ENCODE results near the gene MS4A4E. TPM values are rescaled to one million over a fixed set of nuclear protein-coding genes. Genes with fewer than 3 reads are reported as not detected.
"Not testable (repeated sequence)": the region's sequence is repeated elsewhere in the genome, so short reads cannot be mapped to it uniquely, and the experiment has no call there.

MS4A4E gene
- total RNA-seq, 1 donor from 2014 or later = 2.7 TPM

GRCh38 chr11:60159868-60160267 is 83.1 kb downstream of the MS4A4E start:
- Histone ChIP-seq H3K4me3 (no peak overlapping the region), H3K4me1 (no peaks in the 10 kb centered on the region), H3K27ac (no peak overlapping the region), H3K36me3 (no peaks in the 10 kb centered on the region), H3K27me3 (ENCODE audit: low read depth) (no peaks in the 10 kb centered on the region), H3K9me3 (no peaks in the 10 kb centered on the region)
- TF ChIP-seq, protein P1, sequence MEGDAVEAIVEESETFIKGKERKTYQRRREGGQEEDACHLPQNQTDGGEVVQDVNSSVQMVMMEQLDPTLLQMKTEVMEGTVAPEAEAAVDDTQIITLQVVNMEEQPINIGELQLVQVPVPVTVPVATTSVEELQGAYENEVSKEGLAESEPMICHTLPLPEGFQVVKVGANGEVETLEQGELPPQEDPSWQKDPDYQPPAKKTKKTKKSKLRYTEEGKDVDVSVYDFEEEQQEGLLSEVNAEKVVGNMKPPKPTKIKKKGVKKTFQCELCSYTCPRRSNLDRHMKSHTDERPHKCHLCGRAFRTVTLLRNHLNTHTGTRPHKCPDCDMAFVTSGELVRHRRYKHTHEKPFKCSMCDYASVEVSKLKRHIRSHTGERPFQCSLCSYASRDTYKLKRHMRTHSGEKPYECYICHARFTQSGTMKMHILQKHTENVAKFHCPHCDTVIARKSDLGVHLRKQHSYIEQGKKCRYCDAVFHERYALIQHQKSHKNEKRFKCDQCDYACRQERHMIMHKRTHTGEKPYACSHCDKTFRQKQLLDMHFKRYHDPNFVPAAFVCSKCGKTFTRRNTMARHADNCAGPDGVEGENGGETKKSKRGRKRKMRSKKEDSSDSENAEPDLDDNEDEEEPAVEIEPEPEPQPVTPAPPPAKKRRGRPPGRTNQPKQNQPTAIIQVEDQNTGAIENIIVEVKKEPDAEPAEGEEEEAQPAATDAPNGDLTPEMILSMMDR (IDR thresholded peaks at IDR 0.05) = no peak
- DNase-seq (no peak), ATAC-seq (no peak)
- intact Hi-C loops (cut with DNase I) = no loop called here

DNA sequence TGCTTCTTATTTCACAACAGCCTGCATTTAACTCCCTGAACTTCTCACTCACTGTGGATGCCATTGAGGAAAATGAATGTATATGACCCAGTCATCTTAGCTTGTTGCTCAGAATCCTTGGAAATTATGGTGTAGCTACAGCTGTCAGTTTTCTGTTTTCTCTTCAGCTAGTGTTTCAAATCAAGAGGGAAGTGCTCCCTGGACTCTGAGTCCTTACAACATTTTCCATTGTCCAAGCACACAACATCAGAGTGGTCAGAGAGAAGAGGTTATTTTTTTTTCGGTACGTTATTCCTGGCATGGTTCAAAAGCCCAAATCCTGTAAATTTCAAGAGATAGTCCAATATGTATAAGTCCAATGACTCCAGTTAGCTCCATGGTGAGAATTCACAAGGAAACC is 83.7 kb downstream of the MS4A4E start:
- no peaks in the 10 kb centered on the region for H3K27me3 ChIP-seq (ENCODE audit: low read depth)
- no peak for ATAC-seq
- TF ChIP-seq, protein P1 (IDR thresholded peaks at IDR 0.05) = no peak

DNA sequence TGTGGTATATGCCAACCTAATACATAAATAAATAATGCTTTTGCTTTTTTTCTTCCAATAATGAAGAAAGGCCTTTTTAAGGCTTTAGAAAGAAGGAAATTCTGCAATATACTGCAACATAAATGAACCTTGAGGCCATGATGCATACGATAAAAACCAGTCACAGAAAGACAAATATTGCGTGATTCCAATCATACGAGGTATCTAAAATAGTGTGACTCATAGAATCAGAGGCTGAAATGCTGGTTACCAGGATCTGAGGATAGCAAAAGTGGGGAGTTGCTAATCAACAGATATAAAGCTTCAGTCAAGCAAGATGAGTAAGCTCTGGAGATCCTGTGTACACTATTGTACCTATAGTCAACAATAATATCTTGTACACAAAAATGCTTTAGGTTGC is 84.3 kb downstream of the MS4A4E start:
- intact Hi-C loops (cut with DNase I) = no loop called here
- H3K4me3 ChIP-seq = no peak overlapping the region
- H3K4me1 ChIP-seq = no peaks in the 10 kb centered on the region
- DNase-seq (no peak), ATAC-seq (no peak)
- TF ChIP-seq, protein P1 (IDR thresholded peaks at IDR 0.05) = no peak
- no peaks in the 10 kb centered on the region for H3K27me3 ChIP-seq (ENCODE audit: low read depth)
- no peaks in the 10 kb centered on the region for H3K9me3 ChIP-seq
- no peak overlapping the region for H3K27ac ChIP-seq
- H3K36me3 ChIP-seq = no peaks in the 10 kb centered on the region

More for the DNA sequence above, 83.7 kb downstream of the MS4A4E start:
- Histone ChIP-seq H3K36me3 (no peaks in the 10 kb centered on the region), H3K4me1 (no peaks in the 10 kb centered on the region), H3K9me3 (no peaks in the 10 kb centered on the region), H3K4me3 (no peak overlapping the region), H3K27ac (no peak overlapping the region)
- intact Hi-C loops (cut with DNase I) = no loop called here
- no peak for DNase-seq

DNA sequence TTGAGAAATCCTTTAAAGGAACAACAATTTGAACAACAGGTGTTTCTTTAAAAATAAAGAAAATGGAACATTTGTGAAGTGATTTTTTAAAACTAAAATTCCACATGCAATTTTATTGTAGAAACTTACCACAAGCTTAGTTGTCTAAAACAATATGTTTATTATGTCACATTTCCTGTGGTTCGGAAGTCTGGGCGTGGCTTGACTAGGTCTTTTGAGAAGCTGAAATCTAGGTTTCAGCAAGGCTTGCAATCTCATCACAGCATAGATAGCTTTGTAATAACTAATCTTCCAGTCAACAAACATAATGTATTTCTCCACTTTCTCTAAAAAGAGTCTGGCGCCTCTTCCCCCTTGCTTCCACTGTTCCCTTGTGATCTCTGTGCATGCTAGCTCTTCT is 87.0 kb downstream of the MS4A4E start:
- intact Hi-C loops (cut with DNase I) = no loop called here
- no peaks in the 10 kb centered on the region for H3K36me3 ChIP-seq
- no peaks in the 10 kb centered on the region for H3K4me1 ChIP-seq
- DNase-seq (no peak), ATAC-seq (no peak)
- TF ChIP-seq, protein P1 (IDR thresholded peaks at IDR 0.05) = no peak
- H3K9me3 ChIP-seq = no peaks in the 10 kb centered on the region
- H3K27me3 ChIP-seq (ENCODE audit: low read depth) = no peaks in the 10 kb centered on the region
- H3K27ac ChIP-seq = no peak overlapping the region
- H3K4me3 ChIP-seq = no peak overlapping the region

- intact Hi-C loops (cut with DNase I); H3K4me3 ChIP-seq; ATAC-seq; H3K4me1 ChIP-seq; DNase-seq; H3K27me3 ChIP-seq (ENCODE audit: low read depth); H3K9me3 ChIP-seq; H3K36me3 ChIP-seq; H3K27ac ChIP-seq: not testable (repeated sequence)
Observed at GRCh38 chr11:60152727-60153126, 90.2 kb downstream of the MS4A4E start.

DNA sequence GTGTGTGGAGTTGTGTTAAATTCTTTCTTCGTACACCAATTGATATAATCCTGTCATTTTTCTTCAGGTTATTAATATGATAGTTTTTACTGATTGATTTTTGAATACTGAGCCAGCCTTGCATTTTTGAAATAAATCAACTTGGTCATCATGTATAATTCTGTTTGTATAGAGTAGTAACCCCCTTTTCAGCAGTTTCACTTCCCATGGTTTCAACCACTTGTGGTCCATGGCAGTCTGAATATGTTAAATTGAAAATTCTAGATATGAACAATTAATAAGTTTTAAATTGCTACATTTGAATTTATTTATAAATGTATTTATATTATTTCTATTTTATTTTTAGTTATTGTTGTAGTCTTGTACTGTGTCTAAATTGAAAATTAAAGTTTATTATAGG is 92.7 kb downstream of the MS4A4E start:
- no peaks in the 10 kb centered on the region for H3K9me3 ChIP-seq
- H3K27me3 ChIP-seq (ENCODE audit: low read depth) = no peaks in the 10 kb centered on the region
- intact Hi-C loops (cut with DNase I) = no loop called here
- DNase-seq = no peak
- H3K4me3 ChIP-seq = no peak overlapping the region
- no peak for ATAC-seq
- H3K27ac ChIP-seq = no peak overlapping the region
- TF ChIP-seq, protein P1 (IDR thresholded peaks at IDR 0.05) = no peak
- H3K36me3 ChIP-seq = no peaks in the 10 kb centered on the region
- H3K4me1 ChIP-seq = no peaks in the 10 kb centered on the region

Small RNAs within 50 kb of the gene (microRNA-seq; reads per million reads assigned to microRNA genes)
- 1.5 reads per million for gene MIR6503 (ENCODE audit: borderline number of aligned reads)

Other genes with a start within 250 kb of the MS4A4E start
- not detected for gene OOSP4B, start 226.0 kb downstream of the MS4A4E start, total RNA-seq
- gene OOSP2, start 202.7 kb downstream of the MS4A4E start, total RNA-seq = not detected
- not detected for gene MS4A3, start 186.5 kb downstream of the MS4A4E start, total RNA-seq
- gene MS4A2, start 154.5 kb downstream of the MS4A4E start, total RNA-seq = 19.2 TPM
- gene MS4A6A, start 60.1 kb downstream of the MS4A4E start, total RNA-seq = 176 TPM
- 89.5 TPM for gene MS4A4A, start 37.5 kb upstream of the MS4A4E start, total RNA-seq
- gene MS4A6E, start 84.1 kb upstream of the MS4A4E start, total RNA-seq = not detected
- gene MS4A7, start 135.4 kb upstream of the MS4A4E start, total RNA-seq = 315 TPM
- 19.4 TPM for gene MS4A14, start 153.3 kb upstream of the MS4A4E start, total RNA-seq
- gene MS4A5, start 186.4 kb upstream of the MS4A4E start, total RNA-seq = not detected
- gene MS4A1, start 212.7 kb upstream of the MS4A4E start, total RNA-seq = 0.65 TPM
- not detected for gene MS4A12, start 249.6 kb upstream of the MS4A4E start, total RNA-seq